Measurements from ENCODE around the gene FSIP1. TPM values are rescaled to one million over a fixed set of nuclear protein-coding genes. Genes with fewer than 3 reads are reported as not detected.

The FSIP1 gene
- total RNA-seq, 2 donors from 2014 or later: 0.14 to 0.21 TPM

DNA sequence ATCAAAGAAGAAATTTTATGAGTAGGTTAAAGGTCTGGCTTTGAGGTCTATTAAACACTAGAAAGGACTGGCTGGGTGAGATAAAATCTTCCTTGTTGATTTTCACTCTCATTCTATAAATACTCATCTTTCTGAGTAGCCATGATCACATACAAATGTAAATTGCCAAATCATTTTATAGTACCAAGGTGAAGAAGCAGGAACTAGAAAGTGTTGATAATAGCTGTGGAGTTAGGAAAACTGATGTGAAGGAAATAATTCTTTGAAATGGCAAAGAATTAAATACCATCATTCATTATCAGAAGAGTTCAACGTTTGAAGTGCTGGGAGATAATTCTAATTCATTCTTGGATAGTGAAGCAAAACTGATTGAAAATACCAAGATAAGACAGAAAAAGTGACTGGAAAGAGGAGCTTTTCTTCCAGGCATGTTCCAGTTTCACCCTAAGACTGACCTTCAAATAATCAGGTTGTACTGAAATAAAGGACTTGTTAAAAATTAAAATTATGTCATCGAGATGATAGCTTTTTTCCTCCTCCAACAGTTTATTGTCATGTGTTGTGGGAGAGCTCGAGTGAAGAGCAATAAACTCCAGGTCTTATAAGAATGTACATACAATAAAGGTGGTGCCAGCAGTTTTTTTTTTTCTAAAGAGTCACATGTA lies 184.3 kb downstream of the FSIP1 start:
- no peaks in the 10 kb centered on the region for H3K9me3 ChIP-seq
- no peaks in the 10 kb centered on the region for H3K36me3 ChIP-seq
- DNase-seq (ENCODE audit: low spot score) (no peak), ATAC-seq (ENCODE audit: insufficient number of reproducible peaks, low FRiP score, low read depth) (no peak)
- no peak overlapping the region for H3K4me3 ChIP-seq
- no peak overlapping the region for H3K27ac ChIP-seq
- H3K27me3 ChIP-seq (replicated peaks; ENCODE audit: insufficient read depth): no peaks in the 10 kb centered on the region
- no peaks in the 10 kb centered on the region for H3K4me1 ChIP-seq (ENCODE audit: control insufficient read depth in 1 of 2, low read depth in 2 of 2)
- TF ChIP-seq, protein P1, sequence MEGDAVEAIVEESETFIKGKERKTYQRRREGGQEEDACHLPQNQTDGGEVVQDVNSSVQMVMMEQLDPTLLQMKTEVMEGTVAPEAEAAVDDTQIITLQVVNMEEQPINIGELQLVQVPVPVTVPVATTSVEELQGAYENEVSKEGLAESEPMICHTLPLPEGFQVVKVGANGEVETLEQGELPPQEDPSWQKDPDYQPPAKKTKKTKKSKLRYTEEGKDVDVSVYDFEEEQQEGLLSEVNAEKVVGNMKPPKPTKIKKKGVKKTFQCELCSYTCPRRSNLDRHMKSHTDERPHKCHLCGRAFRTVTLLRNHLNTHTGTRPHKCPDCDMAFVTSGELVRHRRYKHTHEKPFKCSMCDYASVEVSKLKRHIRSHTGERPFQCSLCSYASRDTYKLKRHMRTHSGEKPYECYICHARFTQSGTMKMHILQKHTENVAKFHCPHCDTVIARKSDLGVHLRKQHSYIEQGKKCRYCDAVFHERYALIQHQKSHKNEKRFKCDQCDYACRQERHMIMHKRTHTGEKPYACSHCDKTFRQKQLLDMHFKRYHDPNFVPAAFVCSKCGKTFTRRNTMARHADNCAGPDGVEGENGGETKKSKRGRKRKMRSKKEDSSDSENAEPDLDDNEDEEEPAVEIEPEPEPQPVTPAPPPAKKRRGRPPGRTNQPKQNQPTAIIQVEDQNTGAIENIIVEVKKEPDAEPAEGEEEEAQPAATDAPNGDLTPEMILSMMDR (IDR thresholded peaks at IDR 0.05): no peak

DNA sequence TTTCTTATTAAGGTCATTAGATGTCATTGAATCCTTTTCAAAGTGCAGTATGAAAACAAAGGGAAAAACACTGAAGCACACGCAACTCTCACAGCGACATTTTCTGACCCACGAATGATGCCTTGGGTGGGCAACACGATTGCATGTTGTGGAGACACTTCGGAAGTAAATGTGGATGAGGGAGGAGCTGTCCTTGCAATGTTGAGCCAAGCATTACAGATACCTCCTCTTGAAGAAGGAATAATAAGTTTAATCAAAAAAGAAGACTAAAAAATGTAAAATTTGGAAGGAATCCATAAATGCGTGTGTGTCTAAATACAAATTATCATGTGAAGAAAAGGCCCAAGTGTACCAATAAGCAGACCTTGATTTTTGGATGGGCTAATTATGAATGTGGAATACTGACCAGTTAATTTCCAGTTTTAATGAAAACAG lies 184.9 kb downstream of the FSIP1 start:
- no peak overlapping the region for H3K4me3 ChIP-seq
- H3K27ac ChIP-seq: no peak overlapping the region
- ATAC-seq (ENCODE audit: insufficient number of reproducible peaks, low FRiP score, low read depth) (no peak), DNase-seq (ENCODE audit: low spot score) (no peak)
- TF ChIP-seq, protein P1 (IDR thresholded peaks at IDR 0.05): no peak
- no peaks in the 10 kb centered on the region for H3K4me1 ChIP-seq (ENCODE audit: control insufficient read depth in 1 of 2, low read depth in 2 of 2)
- H3K9me3 ChIP-seq: no peaks in the 10 kb centered on the region
- no peaks in the 10 kb centered on the region for H3K36me3 ChIP-seq
- no peaks in the 10 kb centered on the region for H3K27me3 ChIP-seq (replicated peaks; ENCODE audit: insufficient read depth)

DNA sequence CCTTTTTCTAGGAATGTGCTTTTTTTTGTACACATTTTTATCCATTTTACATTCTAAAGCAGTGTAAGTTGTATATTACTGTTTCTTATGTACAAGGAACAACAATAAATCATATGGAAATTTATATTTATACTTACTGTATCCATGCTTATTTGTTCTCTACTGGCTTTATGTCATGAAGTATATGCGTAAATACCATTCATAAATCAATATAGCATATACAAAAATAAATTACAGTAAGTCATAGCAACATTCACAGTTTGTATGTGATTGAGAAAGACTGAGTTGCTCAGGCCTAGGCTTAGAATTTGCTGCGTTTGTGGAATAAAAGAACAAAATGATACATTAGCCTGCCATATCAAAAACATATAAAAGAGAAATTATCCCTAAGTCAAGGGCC lies 185.3 kb downstream of the FSIP1 start:
- TF ChIP-seq, protein P1 (IDR thresholded peaks at IDR 0.05): no peak
- ATAC-seq (ENCODE audit: insufficient number of reproducible peaks, low FRiP score, low read depth) (no peak), DNase-seq (ENCODE audit: low spot score) (no peak)
- H3K36me3 ChIP-seq: no peaks in the 10 kb centered on the region
- no peaks in the 10 kb centered on the region for H3K9me3 ChIP-seq
- no peak overlapping the region for H3K4me3 ChIP-seq
- H3K27me3 ChIP-seq (replicated peaks; ENCODE audit: insufficient read depth): no peaks in the 10 kb centered on the region
- H3K27ac ChIP-seq: no peak overlapping the region
- no peaks in the 10 kb centered on the region for H3K4me1 ChIP-seq (ENCODE audit: control insufficient read depth in 1 of 2, low read depth in 2 of 2)

DNA sequence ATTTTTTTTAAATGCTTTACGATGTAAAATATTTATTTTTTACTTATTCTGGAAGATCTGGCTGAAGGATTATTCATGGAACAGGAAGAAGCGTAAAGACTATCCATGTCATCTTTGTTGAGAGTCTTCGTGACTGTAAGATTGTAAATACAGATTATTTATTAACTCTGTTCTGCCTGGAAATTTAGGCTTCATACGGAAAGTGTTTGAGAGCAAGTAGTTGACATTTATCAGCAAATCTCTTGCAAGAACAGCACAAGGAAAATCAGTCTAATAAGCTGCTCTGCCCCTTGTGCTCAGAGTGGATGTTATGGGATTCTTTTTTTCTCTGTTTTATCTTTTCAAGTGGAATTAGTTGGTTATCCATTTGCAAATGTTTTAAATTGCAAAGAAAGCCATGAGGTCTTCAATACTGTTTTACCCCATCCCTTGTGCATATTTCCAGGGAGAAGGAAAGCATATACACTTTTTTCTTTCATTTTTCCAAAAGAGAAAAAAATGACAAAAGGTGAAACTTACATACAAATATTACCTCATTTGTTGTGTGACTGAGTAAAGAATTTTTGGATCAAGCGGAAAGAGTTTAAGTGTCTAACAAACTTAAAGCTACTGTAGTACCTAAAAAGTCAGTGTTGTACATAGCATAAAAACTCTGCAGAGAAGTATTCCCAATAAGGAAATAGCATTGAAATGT lies 186.1 kb downstream of the FSIP1 start:
- Histone ChIP-seq H3K36me3 (no peaks in the 10 kb centered on the region), H3K4me1 (ENCODE audit: control insufficient read depth in 1 of 2, low read depth in 2 of 2) (no peaks in the 10 kb centered on the region), H3K27ac (no peak overlapping the region), H3K4me3 (no peak overlapping the region), H3K9me3 (no peaks in the 10 kb centered on the region), H3K27me3 (replicated peaks; ENCODE audit: insufficient read depth) (no peaks in the 10 kb centered on the region)
- TF ChIP-seq, protein P1 (IDR thresholded peaks at IDR 0.05): no peak
- ATAC-seq (ENCODE audit: insufficient number of reproducible peaks, low FRiP score, low read depth) (no peak), DNase-seq (ENCODE audit: low spot score) (no peak)

DNA sequence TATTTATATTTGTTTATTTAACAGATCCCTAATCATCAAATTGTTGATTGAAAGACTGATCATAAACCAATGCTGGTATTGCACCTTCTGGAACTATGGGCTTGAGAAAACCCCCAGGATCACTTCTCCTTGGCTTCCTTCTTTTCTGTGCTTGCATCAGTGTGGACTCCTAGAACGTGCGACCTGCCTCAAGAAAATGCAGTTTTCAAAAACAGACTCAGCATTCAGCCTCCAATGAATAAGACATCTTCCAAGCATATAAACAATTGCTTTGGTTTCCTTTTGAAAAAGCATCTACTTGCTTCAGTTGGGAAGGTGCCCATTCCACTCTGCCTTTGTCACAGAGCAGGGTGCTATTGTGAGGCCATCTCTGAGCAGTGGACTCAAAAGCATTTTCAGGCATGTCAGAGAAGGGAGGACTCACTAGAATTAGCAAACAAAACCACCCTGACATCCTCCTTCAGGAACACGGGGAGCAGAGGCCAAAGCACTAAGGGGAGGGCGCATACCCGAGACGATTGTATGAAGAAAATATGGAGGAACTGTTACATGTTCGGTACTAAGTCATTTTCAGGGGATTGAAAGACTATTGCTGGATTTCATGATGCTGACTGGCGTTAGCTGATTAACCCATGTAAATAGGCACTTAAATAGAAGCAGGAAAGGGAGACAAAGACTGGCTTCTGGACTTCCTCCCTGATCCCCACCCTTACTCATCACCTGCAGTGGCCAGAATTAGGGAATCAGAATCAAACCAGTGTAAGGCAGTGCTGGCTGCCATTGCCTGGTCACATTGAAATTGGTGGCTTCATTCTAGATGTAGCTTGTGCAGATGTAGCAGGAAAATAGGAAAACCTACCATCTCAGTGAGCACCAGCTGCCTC lies 187.1 kb downstream of the FSIP1 start:
- Histone ChIP-seq H3K27me3 (replicated peaks; ENCODE audit: insufficient read depth) (no peaks in the 10 kb centered on the region), H3K4me3 (no peak overlapping the region), H3K9me3 (no peaks in the 10 kb centered on the region), H3K4me1 (ENCODE audit: control insufficient read depth in 1 of 2, low read depth in 2 of 2) (no peaks in the 10 kb centered on the region), H3K27ac (no peak overlapping the region), H3K36me3 (no peaks in the 10 kb centered on the region)
- TF ChIP-seq, protein P1 (IDR thresholded peaks at IDR 0.05): no peak
- ATAC-seq (ENCODE audit: insufficient number of reproducible peaks, low FRiP score, low read depth): no peak
- no peak for DNase-seq (ENCODE audit: low spot score)
